HS-27A (cell line): ENCODE measurements around the gene CCR7.

Source experiments
- DNase-seq: peaks from one replicate; pipeline ENCODE4 v3.0.0-alpha.2; 2012; ENCODE audit warnings: low read depth, missing footprints

Gene CCR7

GRCh38 chr17:40562838-40563219 is 2.4 kb downstream of the CCR7 start:
- no peak for DNase-seq

- no peak for DNase-seq
Observed at GRCh38 chr17:40561871-40562611, 3.2 kb downstream of the CCR7 start.

GRCh38 chr17:40561294-40561870 is 3.9 kb downstream of the CCR7 start:
- DNase-seq: no peak

GRCh38 chr17:40560592-40561293 is 4.5 kb downstream of the CCR7 start:
- DNase-seq: no peak

- DNase-seq: peak; percentile 38
Observed at GRCh38 chr17:40559954-40560591, 5.2 kb downstream of the CCR7 start.

GRCh38 chr17:40559564-40559916 is 5.7 kb downstream of the CCR7 start:
- no peak for DNase-seq

GRCh38 chr17:40558890-40559563 is 6.2 kb downstream of the CCR7 start:
- no peak for DNase-seq

- DNase-seq: no peak
Observed at GRCh38 chr17:40558300-40558889, 6.9 kb downstream of the CCR7 start.

GRCh38 chr17:40557531-40558299 is 7.6 kb downstream of the CCR7 start:
- DNase-seq: no peak

- DNase-seq: no peak
Observed at GRCh38 chr17:40556884-40557414, 8.3 kb downstream of the CCR7 start.

GRCh38 chr17:40556198-40556661 is 9.0 kb downstream of the CCR7 start:
- DNase-seq: no peak

- DNase-seq: no peak
Observed at GRCh38 chr17:40555296-40556190, 9.7 kb downstream of the CCR7 start.

GRCh38 chr17:40554646-40555295 is 10.5 kb downstream of the CCR7 start:
- no peak for DNase-seq

GRCh38 chr17:40553694-40554534 is 11.4 kb downstream of the CCR7 start:
- DNase-seq: no peak

- DNase-seq: no peak
Observed at GRCh38 chr17:40552806-40553693, 12.2 kb downstream of the CCR7 start.

- DNase-seq: peak; percentile 68
Observed at GRCh38 chr17:40551879-40552768, 13.1 kb downstream of the CCR7 start.
